Medulla oblongata (tissue), 1 donor: Measurements from ENCODE around the gene PCNX1.
A peak's percentile ranks its signal among the peaks of the same experiment; 100 is the strongest.

Experiments
- DNase-seq: peaks from one replicate; pipeline ENCODE4 v3.0.0-alpha.2; 2015; ENCODE audit errors: extremely low spot score

Gene PCNX1

DNA sequence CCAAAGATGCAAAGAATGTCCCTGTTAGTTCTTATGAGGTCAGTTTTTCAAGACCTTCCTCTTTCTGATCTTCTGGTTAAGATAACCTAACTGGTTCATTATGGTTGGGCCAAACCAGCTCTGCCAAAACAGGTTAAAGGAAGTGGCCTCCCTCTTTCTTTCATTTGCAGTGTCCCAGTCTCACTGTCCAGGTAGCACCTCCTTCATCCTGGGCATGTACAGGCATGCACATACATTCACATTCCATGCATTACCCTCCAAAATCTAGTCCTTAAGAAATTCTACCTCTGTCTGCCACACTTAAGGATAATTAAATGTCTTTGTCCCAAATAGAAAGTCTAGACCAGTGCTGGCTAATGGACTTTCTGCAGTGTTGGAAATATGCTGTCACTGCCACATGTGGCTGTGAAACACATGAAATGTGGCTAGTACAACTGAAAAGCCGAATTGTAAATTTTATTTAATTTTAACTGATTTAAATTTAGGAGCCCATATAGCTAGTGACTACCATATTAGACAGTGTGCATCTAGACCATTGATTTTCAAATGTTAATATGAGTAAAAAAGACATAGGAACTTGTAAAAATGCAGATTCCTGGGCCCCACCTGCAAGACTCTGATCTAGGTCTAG lies 169.3 kb downstream of the PCNX1 start:
- DNase-seq = no peak

DNA sequence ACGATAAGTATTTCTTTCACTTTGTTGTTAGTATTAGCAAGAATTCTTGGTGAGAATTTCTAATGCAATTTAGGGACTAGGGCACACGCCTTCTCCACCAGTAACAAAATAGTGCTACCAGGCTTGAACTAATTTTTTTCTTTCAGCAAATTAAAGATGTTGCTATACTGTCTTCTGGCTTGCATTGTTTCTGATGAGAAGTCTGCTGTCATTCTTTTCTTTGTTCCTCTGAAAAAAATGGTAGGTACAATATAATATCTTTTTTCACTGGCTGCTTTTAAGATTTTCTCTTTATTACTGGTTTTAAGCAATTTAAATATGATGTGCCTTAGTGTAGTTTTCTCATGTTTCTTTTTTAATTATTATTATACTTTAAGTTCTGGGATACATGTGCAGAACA lies 171.2 kb downstream of the PCNX1 start:
- DNase-seq = no peak

DNA sequence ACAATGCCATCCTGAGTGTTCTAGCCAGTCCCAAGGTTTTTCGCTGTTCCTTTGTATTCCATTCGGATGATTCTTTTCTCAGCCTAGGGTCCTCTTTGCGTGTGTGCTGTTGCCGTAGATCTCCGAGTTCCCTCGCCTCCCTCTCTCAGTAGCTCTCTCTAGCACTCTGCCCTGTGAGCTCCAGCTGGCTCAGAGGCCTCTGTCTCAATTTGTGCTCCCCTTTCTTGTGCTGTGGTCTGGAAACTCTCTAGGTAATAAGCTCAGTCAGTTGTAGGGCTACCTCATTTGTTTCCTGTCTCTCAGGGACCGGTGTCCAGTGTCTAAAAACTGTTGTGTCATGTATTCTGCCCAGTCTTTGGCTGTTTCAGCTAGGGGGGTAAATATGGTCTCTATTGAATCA lies 179.3 kb downstream of the PCNX1 start:
- peak; percentile 55 for DNase-seq

DNA sequence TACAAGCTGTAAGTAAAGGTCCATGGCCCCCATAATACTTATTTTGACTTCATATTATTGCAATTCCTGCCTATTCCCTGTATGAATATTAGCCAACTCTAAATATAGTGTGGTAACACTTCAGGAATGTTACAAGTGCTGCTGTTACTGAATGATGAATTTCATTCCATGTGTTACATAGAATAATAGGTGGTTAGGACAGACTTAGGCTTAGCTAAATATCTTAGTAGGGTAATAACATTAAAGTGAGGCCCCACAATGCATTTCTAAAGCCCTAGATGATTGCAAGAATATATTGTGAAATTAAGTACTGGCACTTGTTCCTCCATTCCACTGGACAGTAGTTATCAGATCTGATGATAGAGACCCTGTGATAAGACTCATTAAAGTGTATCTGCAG lies 182.7 kb downstream of the PCNX1 start:
- no peak for DNase-seq

DNA sequence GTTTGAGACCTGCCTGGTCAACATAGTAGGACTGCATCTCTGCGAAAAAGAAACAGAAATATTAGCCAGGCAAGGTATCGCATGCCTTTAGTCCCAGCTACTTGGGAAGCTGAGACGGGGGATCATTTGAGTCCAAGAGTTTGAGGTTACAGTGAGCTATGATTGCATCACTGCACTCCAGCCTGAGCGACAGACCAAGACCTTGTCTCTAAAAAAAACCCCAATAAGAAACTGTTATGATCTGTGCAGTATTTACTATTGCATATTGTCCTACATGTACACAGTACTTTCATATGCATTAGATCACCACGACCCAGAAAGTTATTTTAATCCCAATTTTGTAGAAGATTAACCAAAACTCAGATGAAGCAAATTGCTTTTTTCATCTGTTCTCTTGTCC lies 187.5 kb downstream of the PCNX1 start:
- no peak for DNase-seq

DNA sequence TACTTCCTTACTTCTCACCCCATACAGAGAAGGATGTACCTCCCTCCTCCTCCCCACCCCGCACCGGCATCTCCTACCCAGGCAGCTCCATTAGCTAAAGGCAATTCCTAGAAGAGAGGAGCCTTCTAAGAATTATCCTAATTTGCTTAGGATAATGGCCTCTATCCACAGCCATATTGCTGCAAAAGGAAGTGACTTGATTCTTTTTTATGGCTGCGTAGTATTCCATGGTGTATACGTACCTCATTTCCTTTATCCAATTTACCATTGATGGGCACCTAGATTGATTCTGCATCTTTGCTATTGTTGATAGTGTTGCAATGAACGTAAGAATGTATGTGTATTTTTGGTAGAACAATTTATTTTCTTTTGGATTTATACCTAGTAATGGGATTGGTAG lies 189.7 kb downstream of the PCNX1 start:
- no peak for DNase-seq

DNA sequence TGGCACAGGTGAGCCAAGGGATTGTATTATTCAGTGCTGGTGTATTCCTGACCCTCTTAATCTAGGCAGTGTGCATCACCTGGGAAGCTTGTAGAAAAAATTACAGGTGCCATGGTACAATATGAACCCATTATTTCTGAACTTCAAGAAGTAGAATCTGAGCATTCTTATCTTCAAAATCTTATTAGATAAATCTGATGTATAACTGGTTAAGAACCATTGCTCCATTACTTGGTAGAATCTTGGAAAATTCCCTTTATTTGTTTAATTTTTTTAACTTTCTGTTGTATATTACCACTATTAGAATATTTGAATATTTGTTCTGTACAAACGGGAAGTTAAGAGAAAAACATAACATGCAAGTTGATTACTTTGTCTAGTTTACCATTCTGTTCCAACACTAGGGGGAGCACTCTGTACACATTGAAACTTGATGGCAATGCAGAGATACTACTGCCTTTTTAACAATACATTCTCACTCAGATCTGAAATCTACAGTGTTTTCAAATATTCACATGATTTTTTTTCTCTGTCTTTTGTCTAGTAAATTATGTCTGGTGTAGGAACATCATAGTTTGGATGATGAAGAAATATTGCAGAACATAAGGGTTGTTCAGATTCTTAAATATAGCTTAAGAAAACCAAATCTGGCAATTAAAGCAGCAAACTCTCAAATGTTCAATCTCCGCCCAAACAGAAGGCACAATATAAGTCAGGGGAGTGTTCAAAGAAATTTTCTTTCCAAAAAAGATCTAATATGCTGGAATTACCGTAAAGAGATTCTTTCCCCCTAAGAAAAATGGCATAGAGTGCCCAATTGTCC lies 196.6 kb downstream of the PCNX1 start:
- DNase-seq = peak; percentile 70

DNA sequence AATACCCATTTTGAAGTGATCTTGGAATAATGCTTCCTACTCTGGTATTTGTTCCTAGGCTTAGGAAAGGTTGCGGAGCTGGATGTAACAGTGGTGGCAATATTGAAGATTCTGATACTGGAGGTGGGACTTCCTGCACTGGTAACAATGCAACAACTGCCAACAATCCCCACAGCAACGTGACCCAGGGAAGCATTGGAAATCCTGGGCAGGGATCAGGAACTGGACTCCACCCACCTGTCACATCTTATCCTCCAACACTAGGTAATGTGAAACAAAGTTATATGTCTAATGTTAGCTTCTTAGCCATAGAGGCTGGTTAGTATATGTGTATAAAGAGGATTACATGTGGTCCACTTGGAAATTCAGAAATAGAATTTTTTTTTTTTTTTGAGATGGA lies 197.9 kb downstream of the PCNX1 start:
- DNase-seq = no peak

DNA sequence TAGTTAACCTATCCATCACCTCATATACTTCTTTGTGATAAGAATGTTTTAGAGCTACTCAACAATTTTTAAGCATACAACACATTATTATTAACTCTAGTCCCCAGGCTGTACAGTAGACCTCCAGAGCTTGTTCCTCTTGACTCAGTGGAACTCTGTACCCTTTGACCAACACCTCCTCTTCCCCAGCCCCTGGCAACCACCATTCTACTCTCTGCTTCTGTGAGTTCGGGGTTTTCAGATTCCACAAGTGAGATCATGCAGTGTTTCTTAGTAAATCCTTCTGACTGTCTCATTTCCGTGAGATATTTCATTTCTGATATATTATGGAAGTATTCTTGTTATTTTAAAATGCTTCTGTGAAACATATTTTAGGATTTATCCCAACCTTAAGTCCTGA lies 200.7 kb downstream of the PCNX1 start:
- DNase-seq = no peak

DNA sequence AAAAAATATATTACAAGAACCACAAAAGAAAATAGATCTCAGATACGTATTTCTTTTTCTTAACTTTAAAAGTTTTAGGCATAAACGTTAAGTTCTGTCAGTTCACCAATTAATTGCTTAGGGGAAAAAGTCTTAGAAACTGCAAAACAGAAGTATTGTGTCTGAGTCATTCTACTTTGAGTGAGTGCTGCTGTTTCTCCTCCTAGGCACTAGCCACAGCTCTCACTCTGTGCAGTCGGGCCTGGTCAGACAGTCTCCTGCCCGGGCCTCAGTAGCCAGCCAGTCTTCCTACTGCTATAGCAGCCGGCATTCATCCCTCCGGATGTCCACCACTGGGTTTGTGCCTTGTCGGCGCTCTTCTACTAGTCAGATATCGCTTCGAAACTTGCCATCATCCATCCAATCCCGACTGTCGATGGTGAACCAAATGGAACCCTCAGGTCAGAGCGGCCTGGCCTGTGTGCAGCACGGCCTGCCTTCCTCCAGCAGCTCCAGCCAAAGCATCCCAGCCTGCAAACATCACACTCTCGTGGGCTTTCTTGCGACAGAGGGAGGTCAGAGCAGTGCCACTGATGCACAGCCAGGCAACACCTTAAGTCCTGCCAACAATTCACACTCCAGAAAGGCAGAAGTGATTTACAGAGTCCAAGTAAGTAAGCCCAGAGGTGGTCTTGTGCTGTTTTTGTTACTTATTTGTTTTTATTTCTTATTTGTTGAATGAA lies 201.3 kb downstream of the PCNX1 start:
- peak; percentile 61 for DNase-seq

DNA sequence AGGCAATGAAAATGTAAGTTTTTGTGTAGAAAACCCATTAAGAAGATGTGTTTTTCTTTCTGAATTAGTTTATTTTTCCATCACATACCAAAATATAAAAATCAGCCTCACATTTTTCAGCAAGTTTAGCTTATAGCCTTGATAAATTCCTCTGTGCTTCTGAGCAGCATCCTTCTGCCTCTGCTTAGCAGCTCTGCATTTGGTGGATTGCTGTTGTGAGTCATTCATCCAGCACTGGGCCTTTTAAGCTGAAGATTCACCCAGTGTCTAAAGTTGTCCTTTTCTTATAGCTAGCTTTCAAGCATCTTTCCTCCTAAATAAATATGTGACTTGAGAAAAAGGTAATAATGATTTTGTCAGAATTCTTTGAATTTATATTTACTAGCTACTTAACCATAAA lies 206.1 kb downstream of the PCNX1 start:
- DNase-seq = no peak

DNA sequence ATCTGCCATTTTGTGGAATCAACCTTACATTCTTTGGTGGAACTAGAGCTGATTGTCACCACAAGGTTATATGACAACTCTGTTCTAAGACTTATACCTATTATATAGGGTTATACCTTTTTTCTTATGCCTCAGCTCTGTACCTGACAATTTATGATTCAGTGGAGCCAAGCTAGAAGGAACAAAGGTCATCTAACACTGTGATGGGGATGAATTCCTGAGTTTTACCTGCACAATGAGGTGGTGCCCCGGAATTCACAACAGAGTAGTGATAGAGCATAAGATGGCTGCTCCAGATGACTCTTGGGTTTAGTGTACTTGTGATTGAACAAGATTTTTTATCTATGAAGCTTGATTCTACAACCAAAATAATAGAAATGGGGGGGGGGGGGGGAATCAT lies 207.3 kb downstream of the PCNX1 start:
- no peak for DNase-seq

DNA sequence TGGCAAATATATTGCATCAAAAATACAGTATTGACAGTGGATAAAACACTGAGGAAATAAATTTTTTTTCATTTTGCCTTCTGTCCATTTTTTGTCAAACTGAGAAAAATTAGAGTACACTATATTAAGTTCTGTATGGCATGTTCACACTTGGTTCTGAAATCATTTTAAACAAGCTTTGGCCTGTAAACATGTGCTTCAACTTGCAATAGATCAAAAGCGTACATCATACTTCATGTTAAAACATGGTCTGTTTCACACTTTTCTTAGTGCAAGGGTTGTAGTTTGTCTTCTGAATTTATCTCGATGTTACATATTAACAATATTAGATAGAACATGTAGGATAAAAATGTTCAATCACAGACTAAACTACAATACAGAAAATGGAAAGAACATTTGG lies 208.0 kb downstream of the PCNX1 start:
- no peak for DNase-seq

DNA sequence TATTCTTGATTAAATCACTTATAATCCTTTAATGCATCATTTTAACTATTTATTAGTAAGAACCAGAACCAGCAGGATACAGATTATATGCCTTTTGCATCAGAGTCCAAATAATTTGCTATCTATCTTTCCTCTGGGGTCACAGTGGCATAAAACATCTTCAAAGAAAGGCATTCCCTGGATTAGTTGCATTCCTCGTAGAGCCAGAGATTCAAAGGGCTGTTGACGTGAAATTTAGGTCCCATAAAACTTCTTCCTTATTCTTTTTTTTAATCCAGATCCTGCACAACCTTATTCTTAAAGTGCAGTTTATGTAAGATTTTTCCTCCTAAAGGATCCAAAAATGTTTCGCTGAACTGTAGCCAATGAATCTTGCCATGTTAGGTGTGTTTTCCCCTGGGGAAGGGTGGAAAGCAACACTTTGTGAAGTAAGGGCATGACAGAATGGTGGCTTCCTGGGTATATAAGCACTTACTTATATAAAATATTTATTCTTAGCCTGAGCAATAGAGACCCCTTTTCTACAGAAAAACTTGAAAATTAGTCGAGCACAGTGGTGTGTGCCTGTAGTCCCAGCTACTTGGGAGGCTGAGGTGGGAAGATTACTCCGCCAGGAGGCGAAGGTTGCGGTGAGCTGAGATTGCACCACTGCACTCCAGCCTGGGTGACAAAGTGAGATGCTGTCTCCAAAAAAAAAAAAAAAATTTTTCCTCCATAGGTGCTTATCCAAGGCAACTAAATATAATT lies 208.7 kb downstream of the PCNX1 start:
- no peak for DNase-seq

DNA sequence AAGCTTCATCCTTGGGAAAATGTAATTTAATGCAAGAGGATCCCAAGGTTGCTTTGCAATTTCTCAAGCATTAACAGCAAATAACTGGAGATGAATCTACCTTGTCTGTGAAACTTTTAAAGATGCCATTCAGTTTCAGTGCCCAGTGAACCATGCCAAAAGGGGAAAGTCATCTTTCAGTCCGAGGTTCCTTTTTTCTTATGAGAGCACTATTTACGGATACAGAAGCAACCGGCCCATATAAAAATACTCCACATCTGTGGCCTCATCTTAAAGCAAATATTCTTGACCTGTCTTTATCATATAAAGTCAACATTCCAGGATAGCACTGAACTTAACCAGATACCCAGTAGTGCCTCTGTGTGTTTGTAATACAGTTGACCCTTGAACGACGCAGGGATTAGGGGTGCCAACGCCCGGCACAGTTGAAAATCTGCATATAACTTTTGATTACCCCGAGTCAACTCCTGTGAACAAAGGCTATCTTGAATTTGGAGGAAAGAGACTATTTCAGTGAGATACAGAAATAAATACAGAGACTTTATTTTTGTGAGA lies 209.4 kb downstream of the PCNX1 start:
- DNase-seq = no peak

DNA sequence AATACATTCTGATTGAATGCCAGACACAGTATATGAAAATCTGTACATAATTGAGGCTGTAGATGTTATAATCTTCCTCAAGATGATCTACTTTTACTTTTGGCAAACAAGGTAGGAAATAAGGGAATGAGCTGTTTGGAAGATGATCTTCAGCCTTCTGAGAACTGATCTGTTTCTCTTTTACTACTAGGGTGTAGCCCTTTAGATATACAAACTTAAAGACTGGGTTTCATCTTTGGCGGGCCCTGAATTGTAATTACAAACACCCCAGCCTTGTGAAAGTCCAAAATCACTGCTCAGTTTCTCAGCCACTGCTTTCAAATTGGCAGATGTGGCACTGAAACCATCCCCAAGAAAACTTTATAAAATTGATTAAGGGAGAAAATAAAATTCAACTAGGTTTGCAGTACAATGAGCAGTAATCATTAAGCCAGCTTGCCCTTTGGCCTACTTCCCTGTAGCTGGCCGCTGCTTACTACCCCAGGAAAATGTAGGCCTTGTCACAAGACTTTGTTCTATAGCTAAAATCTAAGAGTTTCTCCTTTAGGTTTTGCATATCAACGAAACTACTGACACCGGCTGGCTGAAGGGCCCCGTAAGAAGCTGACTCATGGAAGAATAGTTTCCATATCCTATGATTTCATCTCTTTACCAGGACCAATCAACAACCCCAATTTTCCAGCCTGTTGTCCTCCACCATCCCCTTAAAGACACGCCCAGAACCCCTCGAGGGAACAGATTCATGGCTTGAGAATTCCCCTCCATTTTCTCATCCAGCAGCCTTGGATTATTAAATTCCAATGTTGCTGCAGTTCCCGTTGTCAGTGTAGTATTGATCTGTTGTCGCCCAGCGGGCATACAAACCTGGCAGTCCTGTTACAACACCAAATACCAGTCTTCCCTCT lies 210.8 kb downstream of the PCNX1 start:
- DNase-seq = no peak

DNA sequence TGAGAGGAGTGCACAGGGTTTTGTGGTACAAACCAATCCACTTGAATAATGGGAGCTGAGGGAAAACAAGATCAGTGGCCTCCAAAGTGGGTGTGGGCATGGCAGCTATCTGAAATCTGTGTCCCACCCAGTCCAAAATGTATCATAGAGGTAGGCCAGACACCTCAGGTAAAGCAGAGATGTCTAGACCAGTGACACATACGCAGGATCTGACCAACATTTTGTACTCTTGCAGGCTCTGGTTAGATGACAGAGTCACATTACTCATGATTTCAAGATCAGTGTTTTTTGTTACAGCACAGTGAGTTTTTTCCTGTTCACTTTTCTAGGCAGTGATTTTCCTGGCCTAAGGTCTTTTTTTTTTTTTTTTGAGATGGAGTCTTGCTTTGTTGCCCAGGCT lies 211.8 kb downstream of the PCNX1 start:
- DNase-seq = no peak

DNA sequence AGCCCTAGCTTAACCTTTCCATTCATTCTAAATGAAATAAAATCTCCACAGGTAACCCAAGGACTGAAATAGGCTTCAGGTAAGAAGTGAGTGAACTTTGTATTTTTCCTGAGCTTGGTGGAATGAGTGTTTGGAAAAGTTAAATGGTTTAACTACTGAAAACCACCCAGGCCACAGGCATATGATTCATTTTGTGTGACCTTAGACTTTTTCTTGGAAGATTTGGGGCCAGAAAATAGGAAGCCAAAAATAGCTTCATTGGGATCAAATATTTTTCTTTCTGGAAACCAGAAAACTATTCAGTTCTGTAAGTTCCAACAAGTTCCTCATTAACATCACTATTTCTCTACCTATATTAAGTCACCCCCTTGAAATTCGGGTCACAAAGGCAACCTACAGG lies 212.6 kb downstream of the PCNX1 start:
- DNase-seq = no peak

DNA sequence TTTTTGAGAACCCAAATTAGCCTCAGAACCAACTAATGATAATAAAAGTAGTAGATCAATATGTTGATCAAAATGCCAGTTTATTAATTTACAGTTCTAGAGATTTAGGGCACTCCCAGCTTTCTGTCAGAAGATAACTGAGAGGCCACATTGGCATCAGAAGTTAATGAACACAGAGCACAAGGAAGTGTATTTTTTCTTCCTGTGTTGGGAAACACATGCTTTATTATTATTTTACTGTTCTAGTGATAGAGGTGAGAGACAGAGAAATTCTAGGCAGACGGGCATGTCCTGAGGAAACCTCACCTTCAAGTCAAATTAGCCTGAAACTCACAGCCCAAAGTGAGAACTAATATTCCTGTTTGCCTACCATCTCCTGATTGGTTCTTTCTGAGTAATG lies 213.7 kb downstream of the PCNX1 start:
- no peak for DNase-seq

DNA sequence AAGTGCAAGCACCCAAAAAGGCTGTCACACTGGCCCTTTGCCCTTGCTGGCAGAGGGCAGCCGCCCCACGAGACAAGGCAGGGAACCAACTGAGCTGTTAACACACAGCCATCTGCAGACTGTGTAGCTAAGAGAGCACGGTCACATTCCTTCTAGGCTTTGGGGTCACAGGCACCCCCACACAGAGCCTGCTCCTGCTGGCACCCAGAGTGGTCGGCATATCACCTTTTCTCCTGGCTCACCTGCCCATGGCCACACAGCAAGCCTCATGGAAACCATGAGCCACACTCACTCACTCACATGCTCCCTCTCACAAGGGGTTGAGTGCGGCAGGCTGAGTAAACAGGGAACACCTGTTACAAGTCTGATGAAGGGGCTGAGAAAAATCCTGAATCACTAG lies 214.5 kb downstream of the PCNX1 start:
- DNase-seq = no peak
